Mucosa of stomach (tissue), 1 donor: ENCODE results near the gene FBXO4.

ENCODE experiments used
- H3K27me3 ChIP-seq: one replicate; pipeline ENCODE4 v1.7.0; 2013; ENCODE audit warnings: mild to moderate bottlenecking, low read length; ENCODE audit not compliant: control insufficient read depth, insufficient read depth
- H3K36me3 ChIP-seq: one replicate; pipeline ENCODE4 v1.7.0; 2013; ENCODE audit warnings: low read length; ENCODE audit not compliant: control insufficient read depth, insufficient read depth
- H3K4me1 ChIP-seq: one replicate; pipeline ENCODE4 v1.7.0; 2013; ENCODE audit warnings: mild to moderate bottlenecking, low read length; ENCODE audit not compliant: control insufficient read depth, insufficient read depth
- H3K4me3 ChIP-seq: one replicate; pipeline ENCODE4 v1.7.0; 2013; ENCODE audit warnings: low read length
- H3K9ac ChIP-seq: one replicate; pipeline ENCODE4 v1.7.0; 2013; ENCODE audit warnings: mild to moderate bottlenecking, low read length, moderate library complexity
- H3K9me3 ChIP-seq: one replicate; pipeline ENCODE4 v1.7.0; 2013; ENCODE audit warnings: mild to moderate bottlenecking, low read length, moderate library complexity; ENCODE audit not compliant: control insufficient read depth
- donor health status: Pancreatic carcinoma.

The FBXO4 gene, protein sequence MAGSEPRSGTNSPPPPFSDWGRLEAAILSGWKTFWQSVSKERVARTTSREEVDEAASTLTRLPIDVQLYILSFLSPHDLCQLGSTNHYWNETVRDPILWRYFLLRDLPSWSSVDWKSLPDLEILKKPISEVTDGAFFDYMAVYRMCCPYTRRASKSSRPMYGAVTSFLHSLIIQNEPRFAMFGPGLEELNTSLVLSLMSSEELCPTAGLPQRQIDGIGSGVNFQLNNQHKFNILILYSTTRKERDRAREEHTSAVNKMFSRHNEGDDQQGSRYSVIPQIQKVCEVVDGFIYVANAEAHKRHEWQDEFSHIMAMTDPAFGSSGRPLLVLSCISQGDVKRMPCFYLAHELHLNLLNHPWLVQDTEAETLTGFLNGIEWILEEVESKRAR

GRCh38 chr5:41924872-41925554, at the start of gene FBXO4:
Gene FBXO4, plus strand, starts transcription at chr5:41925281. Its CDS starts 29 bp downstream, at chr5:41925310.
- Histone ChIP-seq H3K36me3 (no peaks in the 10 kb centered on the region), H3K9ac (peak within 1 kb of the TSS; percentile 99), H3K4me1 (peaks cover 10% of the 10 kb centered on the region), H3K9me3 (no peaks in the 10 kb centered on the region), H3K27me3 (no peaks in the 10 kb centered on the region), H3K4me3 (peak within 1 kb of the TSS; percentile 85)

DNA sequence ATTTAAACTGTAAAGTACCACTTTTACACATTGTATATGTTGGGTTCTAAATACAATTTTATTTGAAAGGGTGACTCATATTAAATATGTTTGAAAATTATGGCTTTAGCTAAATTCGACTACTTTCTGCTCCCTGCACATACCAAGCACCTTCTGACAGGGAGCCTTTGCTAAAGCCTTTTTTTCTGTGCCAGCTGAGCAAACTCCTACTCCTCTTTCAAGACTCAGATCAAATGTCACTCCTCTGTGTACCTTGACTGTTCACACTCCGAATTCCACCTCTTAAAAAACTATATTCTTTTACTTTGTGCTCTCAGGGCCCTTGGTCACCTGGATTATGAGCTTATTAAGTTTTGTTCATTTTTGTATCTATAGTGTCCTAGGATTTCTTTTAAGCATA, 48.4 kb upstream of the FBXO4 start:
- Histone ChIP-seq H3K9ac (no peak overlapping the region), H3K9me3 (no peaks in the 10 kb centered on the region), H3K36me3 (no peaks in the 10 kb centered on the region), H3K27me3 (no peaks in the 10 kb centered on the region), H3K4me1 (no peaks in the 10 kb centered on the region), H3K4me3 (no peak overlapping the region)

GRCh38 chr5:41877408-41877807, 47.7 kb upstream of the FBXO4 start:
- no peaks in the 10 kb centered on the region for H3K9me3 ChIP-seq
- no peaks in the 10 kb centered on the region for H3K36me3 ChIP-seq
- no peaks in the 10 kb centered on the region for H3K27me3 ChIP-seq
- no peak overlapping the region for H3K4me3 ChIP-seq
- no peaks in the 10 kb centered on the region for H3K4me1 ChIP-seq
- H3K9ac ChIP-seq, result no peak overlapping the region

DNA sequence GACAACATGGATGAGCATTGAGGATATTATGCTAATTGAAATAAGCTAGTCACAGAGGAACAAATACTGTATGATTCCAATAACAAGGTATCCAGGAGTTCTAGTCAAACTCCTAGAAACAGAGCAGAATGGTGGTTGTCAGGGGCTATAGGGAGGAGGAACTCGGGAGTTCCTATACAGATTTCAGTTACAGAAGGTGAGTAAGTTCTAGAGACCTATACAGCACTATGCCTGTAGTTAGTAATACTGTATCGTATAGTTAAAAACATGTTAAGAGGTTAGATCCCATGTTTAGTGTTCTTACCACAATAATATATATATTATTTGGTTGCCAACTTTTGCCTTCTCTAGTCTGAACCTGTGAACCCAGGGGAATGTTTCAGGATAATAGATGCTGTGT, 46.9 kb upstream of the FBXO4 start:
- Histone ChIP-seq H3K4me3 (no peak overlapping the region), H3K4me1 (no peaks in the 10 kb centered on the region), H3K9ac (no peak overlapping the region), H3K27me3 (no peaks in the 10 kb centered on the region), H3K9me3 (no peaks in the 10 kb centered on the region), H3K36me3 (no peaks in the 10 kb centered on the region)

GRCh38 chr5:41878643-41879478, 46.2 kb upstream of the FBXO4 start:
- Histone ChIP-seq H3K4me3 (no peak overlapping the region), H3K36me3 (no peaks in the 10 kb centered on the region), H3K27me3 (no peaks in the 10 kb centered on the region), H3K9me3 (no peaks in the 10 kb centered on the region), H3K4me1 (no peaks in the 10 kb centered on the region), H3K9ac (no peak overlapping the region)

- H3K9ac ChIP-seq, result no peak overlapping the region
- no peaks in the 10 kb centered on the region for H3K27me3 ChIP-seq
- no peaks in the 10 kb centered on the region for H3K36me3 ChIP-seq
Measured at GRCh38 chr5:41882765-41883164, 42.3 kb upstream of the FBXO4 start.

DNA sequence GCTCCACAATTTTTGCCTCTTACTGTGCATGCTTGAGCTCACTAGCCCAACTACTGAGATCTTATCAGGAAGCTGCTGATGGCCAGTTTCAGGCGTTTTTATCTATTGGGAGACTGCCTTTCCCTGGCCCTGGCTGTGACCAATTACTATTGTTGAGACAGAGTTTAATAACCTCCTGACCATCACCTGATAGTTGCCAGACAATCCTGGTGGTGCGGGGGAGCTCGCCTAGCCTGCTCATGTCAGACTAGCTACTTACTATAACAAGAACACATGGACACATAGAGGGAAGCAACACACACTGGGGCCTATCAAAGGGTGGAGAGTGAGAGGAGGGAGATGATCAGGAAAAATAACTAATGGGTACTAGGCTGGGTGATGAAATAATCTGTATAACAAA, 41.8 kb upstream of the FBXO4 start:
- no peaks in the 10 kb centered on the region for H3K9me3 ChIP-seq
- H3K36me3 ChIP-seq, result no peaks in the 10 kb centered on the region
- no peak overlapping the region for H3K4me3 ChIP-seq
- H3K27me3 ChIP-seq, result no peaks in the 10 kb centered on the region
- H3K9ac ChIP-seq, result no peak overlapping the region
- no peaks in the 10 kb centered on the region for H3K4me1 ChIP-seq

More at GRCh38 chr5:41882765-41883164, 42.3 kb upstream of the FBXO4 start:
- no peaks in the 10 kb centered on the region for H3K9me3 ChIP-seq
- H3K4me3 ChIP-seq, result no peak overlapping the region
- no peaks in the 10 kb centered on the region for H3K4me1 ChIP-seq

DNA sequence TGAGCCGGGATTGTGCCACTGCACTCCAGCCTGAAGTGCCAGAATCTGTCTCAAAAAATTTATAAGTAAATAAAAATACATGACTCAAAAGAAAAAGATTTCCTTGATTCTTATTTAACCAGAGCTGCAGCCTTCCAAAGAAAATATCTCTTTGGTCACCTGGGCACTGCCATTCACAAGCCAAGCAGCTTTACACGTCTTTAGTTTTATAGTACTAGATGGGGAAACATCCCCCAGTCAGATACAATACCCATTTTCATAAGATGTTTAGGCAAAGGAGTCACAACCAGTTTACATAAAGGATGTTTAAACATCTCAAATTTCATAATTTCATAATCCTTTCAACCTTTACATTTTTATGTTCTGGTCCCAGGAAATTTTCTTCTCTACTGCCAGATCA, 41.1 kb upstream of the FBXO4 start:
- no peak overlapping the region for H3K4me3 ChIP-seq
- no peak overlapping the region for H3K9ac ChIP-seq
- no peaks in the 10 kb centered on the region for H3K27me3 ChIP-seq
- no peaks in the 10 kb centered on the region for H3K36me3 ChIP-seq
- H3K9me3 ChIP-seq, result no peaks in the 10 kb centered on the region
- H3K4me1 ChIP-seq, result no peaks in the 10 kb centered on the region

DNA sequence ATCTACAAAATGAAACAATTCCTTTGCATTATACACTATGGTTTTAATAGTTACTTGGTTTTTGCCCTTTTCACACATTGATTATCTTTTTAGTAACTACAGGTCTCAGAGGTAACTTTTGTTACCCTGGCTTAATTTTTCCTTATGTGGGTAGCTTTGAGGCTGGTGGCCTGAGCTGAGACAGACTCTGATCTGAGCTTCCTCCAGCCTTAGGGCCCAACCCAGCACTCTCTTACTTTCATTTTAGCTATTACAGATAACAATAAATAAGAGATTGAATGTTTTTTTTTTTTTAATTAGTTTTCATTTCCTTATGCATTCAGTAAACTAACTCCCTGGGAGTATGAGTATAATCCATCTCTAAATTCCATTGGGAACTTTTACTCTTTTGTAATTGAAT, 39.8 kb upstream of the FBXO4 start:
- Histone ChIP-seq H3K4me3 (no peak overlapping the region), H3K9ac (no peak overlapping the region), H3K27me3 (no peaks in the 10 kb centered on the region), H3K4me1 (no peaks in the 10 kb centered on the region), H3K9me3 (no peaks in the 10 kb centered on the region), H3K36me3 (no peaks in the 10 kb centered on the region)

DNA sequence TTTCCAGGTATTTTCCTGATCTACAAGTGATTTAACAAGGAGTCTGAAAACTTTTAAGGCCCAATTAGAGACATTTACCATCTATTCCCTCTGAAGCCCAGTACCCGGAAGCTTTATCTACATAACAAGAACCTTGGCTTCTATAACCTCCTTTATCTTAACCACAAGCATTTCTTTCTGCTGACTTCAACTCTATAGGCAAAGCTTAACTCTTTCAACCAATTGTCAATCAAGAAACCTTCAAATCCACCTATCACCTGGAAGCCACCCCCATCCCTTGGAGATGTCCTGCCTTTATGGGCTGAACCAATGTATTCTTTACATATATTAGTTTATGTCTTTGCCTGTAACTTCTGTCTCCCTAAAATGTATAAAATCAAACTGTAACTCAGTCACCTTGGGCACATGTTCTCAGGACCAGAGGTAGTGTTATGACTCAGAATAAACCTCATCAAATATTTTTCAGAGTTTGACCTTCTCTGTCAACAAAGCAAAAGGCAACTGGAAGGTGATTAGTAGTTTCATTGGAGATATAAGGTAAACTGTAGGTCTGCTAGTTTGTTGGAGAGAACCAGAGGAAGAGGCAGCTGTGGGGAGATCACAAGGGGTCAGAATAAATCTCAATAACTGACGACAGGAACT, 33.9 kb upstream of the FBXO4 start:
- H3K9ac ChIP-seq, result no peak overlapping the region
- H3K9me3 ChIP-seq, result no peaks in the 10 kb centered on the region
- no peaks in the 10 kb centered on the region for H3K27me3 ChIP-seq
- H3K36me3 ChIP-seq, result no peaks in the 10 kb centered on the region
- peaks cover 8% of the 10 kb centered on the region for H3K4me1 ChIP-seq
- H3K4me3 ChIP-seq, result no peak overlapping the region

DNA sequence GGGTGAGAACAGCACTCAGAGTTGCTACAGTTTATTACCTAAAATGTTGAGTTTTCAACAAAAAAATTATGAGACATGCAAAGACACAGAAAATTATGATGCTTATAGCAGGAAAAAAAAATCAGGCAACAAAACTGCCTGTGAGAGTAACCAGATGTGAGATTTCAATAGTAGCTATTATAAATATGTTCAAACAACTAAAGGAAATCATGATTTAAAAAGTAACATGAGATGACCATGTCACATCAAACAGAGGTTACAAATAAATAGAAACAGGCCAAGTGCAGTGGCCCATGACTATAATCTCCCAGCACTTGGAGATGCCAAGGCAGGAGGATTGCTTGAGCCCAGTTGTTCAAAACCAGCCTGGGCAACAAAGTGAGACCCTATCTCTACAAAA, 33.0 kb upstream of the FBXO4 start:
- Histone ChIP-seq H3K9ac (no peak overlapping the region), H3K9me3 (no peaks in the 10 kb centered on the region), H3K36me3 (no peaks in the 10 kb centered on the region), H3K27me3 (peaks cover 6% of the 10 kb centered on the region), H3K4me3 (no peak overlapping the region), H3K4me1 (peaks cover 8% of the 10 kb centered on the region)
